Ishikawa (cell line): ENCODE results near the gene SGMS1.

Experiments used
- CEBPB ChIP-seq: IDR thresholded peaks from 2 replicates; pipeline ENCODE4 v1.6.1; 2012
- CREB1 ChIP-seq: IDR thresholded peaks from 2 replicates; pipeline ENCODE4 v1.6.1; 2012; ENCODE audit warnings: low read depth
- EGR1 ChIP-seq: IDR thresholded peaks from 2 replicates; pipeline ENCODE4 v1.6.1; 2012
- EP300 ChIP-seq: IDR thresholded peaks from 2 replicates; pipeline ENCODE4 v1.6.1; 2012; ENCODE audit warnings: borderline replicate concordance
- FOXM1 ChIP-seq: IDR thresholded peaks from 2 replicates; pipeline ENCODE4 v1.6.1; 2012; ENCODE audit warnings: low read depth, borderline replicate concordance
- NFIC ChIP-seq: IDR thresholded peaks from 2 replicates; pipeline ENCODE4 v1.6.1; 2012
- RAD21 ChIP-seq: IDR thresholded peaks from 2 replicates; pipeline ENCODE4 v1.6.1; 2012; ENCODE audit warnings: low read depth
- TAF1 ChIP-seq: IDR thresholded peaks from 2 replicates; pipeline ENCODE4 v1.6.1; 2012; ENCODE audit warnings: low read depth, mild to moderate bottlenecking
- TCF12 ChIP-seq: IDR thresholded peaks from 2 replicates; pipeline ENCODE4 v1.6.1; 2012; ENCODE audit warnings: low read depth
- TEAD4 ChIP-seq: IDR thresholded peaks from 2 replicates; pipeline ENCODE4 v1.6.1; 2012
- USF1 ChIP-seq: IDR thresholded peaks from 2 replicates; pipeline ENCODE4 v1.6.1; 2012
- YY1 ChIP-seq: IDR thresholded peaks from 2 replicates; pipeline ENCODE4 v1.6.1; 2012; ENCODE audit warnings: low read depth
- ZBTB7A ChIP-seq: IDR thresholded peaks from 2 replicates; pipeline ENCODE4 v1.6.1; 2012; ENCODE audit warnings: low read depth
- TF ChIP-seq, protein P1 (sequence below): IDR thresholded peaks from 2 replicates; pipeline ENCODE4 v1.6.1; 2012; ENCODE audit warnings: low read depth, mild to moderate bottlenecking
- TF ChIP-seq, protein P2 (sequence below): IDR thresholded peaks from 2 replicates; pipeline ENCODE4 v1.6.1; 2012

SGMS1 gene

DNA sequence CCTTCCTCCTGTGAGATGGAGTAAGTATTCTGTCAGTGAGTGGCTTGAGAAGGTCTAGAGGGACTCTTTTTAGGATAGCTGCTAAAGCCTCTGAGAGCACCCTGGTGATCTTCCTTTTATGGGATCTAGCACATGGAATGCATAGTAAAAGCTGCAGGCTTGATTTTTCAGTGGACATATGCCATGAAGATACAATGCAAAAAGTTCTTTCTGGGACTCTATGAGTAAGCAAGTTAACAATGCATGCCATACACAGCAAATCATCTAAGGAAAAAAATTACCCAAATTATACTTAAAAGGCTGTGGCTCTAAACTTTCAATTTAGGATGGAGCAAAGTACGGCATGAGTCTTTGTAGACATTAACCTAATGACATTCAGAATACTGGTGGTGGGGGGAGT lies 154.5 kb downstream of the SGMS1 start:
- no peak for TF ChIP-seq TAF1
- TF ChIP-seq EGR1 = no peak
- TF ChIP-seq USF1 = no peak
- TF ChIP-seq FOXM1 = no peak
- no peak for TF ChIP-seq TEAD4
- TF ChIP-seq, protein P1, sequence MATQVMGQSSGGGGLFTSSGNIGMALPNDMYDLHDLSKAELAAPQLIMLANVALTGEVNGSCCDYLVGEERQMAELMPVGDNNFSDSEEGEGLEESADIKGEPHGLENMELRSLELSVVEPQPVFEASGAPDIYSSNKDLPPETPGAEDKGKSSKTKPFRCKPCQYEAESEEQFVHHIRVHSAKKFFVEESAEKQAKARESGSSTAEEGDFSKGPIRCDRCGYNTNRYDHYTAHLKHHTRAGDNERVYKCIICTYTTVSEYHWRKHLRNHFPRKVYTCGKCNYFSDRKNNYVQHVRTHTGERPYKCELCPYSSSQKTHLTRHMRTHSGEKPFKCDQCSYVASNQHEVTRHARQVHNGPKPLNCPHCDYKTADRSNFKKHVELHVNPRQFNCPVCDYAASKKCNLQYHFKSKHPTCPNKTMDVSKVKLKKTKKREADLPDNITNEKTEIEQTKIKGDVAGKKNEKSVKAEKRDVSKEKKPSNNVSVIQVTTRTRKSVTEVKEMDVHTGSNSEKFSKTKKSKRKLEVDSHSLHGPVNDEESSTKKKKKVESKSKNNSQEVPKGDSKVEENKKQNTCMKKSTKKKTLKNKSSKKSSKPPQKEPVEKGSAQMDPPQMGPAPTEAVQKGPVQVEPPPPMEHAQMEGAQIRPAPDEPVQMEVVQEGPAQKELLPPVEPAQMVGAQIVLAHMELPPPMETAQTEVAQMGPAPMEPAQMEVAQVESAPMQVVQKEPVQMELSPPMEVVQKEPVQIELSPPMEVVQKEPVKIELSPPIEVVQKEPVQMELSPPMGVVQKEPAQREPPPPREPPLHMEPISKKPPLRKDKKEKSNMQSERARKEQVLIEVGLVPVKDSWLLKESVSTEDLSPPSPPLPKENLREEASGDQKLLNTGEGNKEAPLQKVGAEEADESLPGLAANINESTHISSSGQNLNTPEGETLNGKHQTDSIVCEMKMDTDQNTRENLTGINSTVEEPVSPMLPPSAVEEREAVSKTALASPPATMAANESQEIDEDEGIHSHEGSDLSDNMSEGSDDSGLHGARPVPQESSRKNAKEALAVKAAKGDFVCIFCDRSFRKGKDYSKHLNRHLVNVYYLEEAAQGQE = no peak
- no peak for TF ChIP-seq YY1
- TF ChIP-seq TCF12 = no peak
- TF ChIP-seq EP300 = no peak
- no peak for TF ChIP-seq CEBPB
- TF ChIP-seq CREB1 = no peak
- TF ChIP-seq NFIC = no peak

DNA sequence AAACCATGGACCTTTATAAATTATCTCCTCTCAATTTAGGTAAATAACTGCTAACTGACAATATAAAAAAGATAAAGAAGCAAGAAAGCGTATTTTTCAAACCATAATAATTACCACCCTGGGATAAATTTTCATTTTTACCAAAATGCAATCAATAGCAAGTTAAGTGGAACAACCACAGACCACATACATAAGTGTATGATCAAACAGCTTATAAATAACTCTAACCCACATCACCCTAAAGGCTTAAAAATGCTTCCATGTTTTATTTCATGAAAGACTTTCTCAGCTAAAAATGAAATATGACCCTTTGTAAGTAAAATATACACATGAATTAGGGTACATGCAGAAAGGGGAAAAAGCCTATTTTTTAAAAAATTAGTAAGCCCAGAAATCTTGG lies 156.5 kb downstream of the SGMS1 start:
- TF ChIP-seq, protein P1 = no peak
- TF ChIP-seq TEAD4 (no peak), NFIC (no peak), FOXM1 (no peak), RAD21 (no peak), ZBTB7A (no peak), USF1 (no peak), EGR1 (no peak), CREB1 (no peak), YY1 (no peak), EP300 (no peak), TCF12 (no peak), CEBPB (no peak), TAF1 (no peak)
- TF ChIP-seq, protein P2, sequence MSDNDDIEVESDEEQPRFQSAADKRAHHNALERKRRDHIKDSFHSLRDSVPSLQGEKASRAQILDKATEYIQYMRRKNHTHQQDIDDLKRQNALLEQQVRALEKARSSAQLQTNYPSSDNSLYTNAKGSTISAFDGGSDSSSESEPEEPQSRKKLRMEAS = no peak

DNA sequence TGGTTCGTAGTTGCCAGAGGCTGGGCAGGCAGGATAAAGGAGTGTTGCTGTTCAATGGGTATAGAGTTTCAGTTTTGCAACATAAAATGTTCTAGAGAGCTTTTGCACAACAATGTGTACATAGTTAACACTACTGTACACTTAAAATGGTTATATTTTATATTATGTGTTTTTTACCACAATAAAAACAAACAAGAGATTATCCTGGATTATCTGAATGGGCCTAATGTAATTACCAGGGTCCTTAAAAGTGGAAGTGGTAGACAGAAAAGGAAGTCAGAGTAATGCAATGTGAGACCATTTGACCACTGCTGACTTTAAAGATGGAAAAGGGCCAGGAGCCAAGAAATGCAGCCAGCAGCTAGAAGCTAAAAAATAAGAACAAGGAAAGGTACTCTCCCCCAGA lies 159.7 kb downstream of the SGMS1 start:
- TF ChIP-seq ZBTB7A (no peak), TAF1 (no peak), RAD21 (no peak), TEAD4 (no peak), CEBPB (no peak), CREB1 (no peak), EP300 (no peak), TCF12 (no peak), NFIC (no peak), YY1 (no peak), USF1 (no peak), FOXM1 (no peak), EGR1 (no peak)
- TF ChIP-seq, protein P1 = no peak
- TF ChIP-seq, protein P2 = no peak

- TF ChIP-seq TEAD4 = no peak
- no peak for TF ChIP-seq RAD21
- no peak for TF ChIP-seq FOXM1
- no peak for TF ChIP-seq TAF1
- TF ChIP-seq NFIC = no peak
- no peak for TF ChIP-seq ZBTB7A
- TF ChIP-seq, protein P2 = no peak
- TF ChIP-seq, protein P1 = no peak
- no peak for TF ChIP-seq USF1
- TF ChIP-seq YY1 = no peak
- TF ChIP-seq TCF12 = no peak
- TF ChIP-seq EP300 = no peak
- no peak for TF ChIP-seq CEBPB
- TF ChIP-seq EGR1 = no peak
- TF ChIP-seq CREB1 = no peak
Measured at GRCh38 chr10:50461834-50462233, 161.9 kb downstream of the SGMS1 start.
